Mucosa of descending colon (tissue), 3 donors: ENCODE results near the gene ZNF485. TPM values are rescaled to one million over a fixed set of nuclear protein-coding genes. Genes with fewer than 3 reads are reported as not detected.

Experiments used
- ATAC-seq: fragments of 200-7000 bp; cut with Tn5 transposase; one replicate; pipeline ENCODE4 v1.9.1; 2020; ENCODE audit warnings: mild to moderate bottlenecking, moderate library complexity
- DNase-seq, 3 donors: peaks; one replicate each; pipeline ENCODE4 v3.0.0-alpha.2; 2020
- H3K36me3 ChIP-seq: fragments of 200-600 bp; one replicate; pipeline ENCODE4 v1.8.0; 2021; ENCODE audit warnings: low read depth, mild to moderate bottlenecking
- H3K4me1 ChIP-seq: fragments of 200-600 bp; one replicate; pipeline ENCODE4 v1.8.0; 2021; ENCODE audit warnings: low read depth, mild to moderate bottlenecking
- H3K4me3 ChIP-seq: fragments of 200-600 bp; one replicate; pipeline ENCODE4 v1.8.0; 2021; ENCODE audit warnings: mild to moderate bottlenecking
- H3K9me3 ChIP-seq: fragments of 200-600 bp; one replicate; pipeline ENCODE4 v1.8.0; 2021; ENCODE audit warnings: mild to moderate bottlenecking
- intact Hi-C, 2 donors: fragments of 100-400 bp; cut with DNase I in 1 of 2; cut with micrococcal nuclease in 1 of 2; formaldehyde crosslinking; loops; one replicate each; pipeline versions ENCODE4 v1.11.0 to v1.11.1; 2022; cut with DNase I, micrococcal nuclease
- total RNA-seq, 3 donors: library from RNA; stranded (reverse); fragmentation: NEBNext Ultra II Directional in 2 of 3; extraction: Animal tissue kit (Norgen Biotek cat#: 25700) in 2 of 3; gene quantifications; one replicate each; pipeline versions ENCODE4 v1.2.1 to v1.2.4, GENCODE V29; 2021 to 2023
- TF ChIP-seq, protein P1 (sequence below): fragments of 200-600 bp; IDR thresholded peaks from one replicate; pipeline ENCODE4 v1.8.0; 2022; ENCODE audit warnings: antibody characterized with exemption, mild to moderate bottlenecking
- donor health status: DM: no; HTN: no; CAD: no; lungs with moderate emphysema.
- donor health status: DM: no; HTN: no; CAD: no.
- donor health status: DM: no; HTN: yes; CAD: no.

The ZNF485 gene
- total RNA-seq, 3 donors from 2014 or later: 2.4 to 5.8 (median 4.3) TPM

- intact Hi-C loops: no loop called here
- DNase-seq: peak; percentile 87 to 93 (median 90)
- peak; percentile 97 for ATAC-seq
- H3K4me3 ChIP-seq: peak within 1 kb of the TSS; percentile 9
- H3K36me3 ChIP-seq: no peaks in the 10 kb centered on the region
- H3K9me3 ChIP-seq: no peaks in the 10 kb centered on the region
- H3K4me1 ChIP-seq: no peaks in the 10 kb centered on the region
- TF ChIP-seq, protein P1, sequence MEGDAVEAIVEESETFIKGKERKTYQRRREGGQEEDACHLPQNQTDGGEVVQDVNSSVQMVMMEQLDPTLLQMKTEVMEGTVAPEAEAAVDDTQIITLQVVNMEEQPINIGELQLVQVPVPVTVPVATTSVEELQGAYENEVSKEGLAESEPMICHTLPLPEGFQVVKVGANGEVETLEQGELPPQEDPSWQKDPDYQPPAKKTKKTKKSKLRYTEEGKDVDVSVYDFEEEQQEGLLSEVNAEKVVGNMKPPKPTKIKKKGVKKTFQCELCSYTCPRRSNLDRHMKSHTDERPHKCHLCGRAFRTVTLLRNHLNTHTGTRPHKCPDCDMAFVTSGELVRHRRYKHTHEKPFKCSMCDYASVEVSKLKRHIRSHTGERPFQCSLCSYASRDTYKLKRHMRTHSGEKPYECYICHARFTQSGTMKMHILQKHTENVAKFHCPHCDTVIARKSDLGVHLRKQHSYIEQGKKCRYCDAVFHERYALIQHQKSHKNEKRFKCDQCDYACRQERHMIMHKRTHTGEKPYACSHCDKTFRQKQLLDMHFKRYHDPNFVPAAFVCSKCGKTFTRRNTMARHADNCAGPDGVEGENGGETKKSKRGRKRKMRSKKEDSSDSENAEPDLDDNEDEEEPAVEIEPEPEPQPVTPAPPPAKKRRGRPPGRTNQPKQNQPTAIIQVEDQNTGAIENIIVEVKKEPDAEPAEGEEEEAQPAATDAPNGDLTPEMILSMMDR: no peak
These were observed 32.0 kb upstream of the ZNF485 start, which contains the start of gene ZNF239 for GRCh38 chr10:43574001-43574892. ZNF239 (minus strand) TSS chr10:43574616; CDS start chr10:43558079, 16,537 bp downstream.

DNA sequence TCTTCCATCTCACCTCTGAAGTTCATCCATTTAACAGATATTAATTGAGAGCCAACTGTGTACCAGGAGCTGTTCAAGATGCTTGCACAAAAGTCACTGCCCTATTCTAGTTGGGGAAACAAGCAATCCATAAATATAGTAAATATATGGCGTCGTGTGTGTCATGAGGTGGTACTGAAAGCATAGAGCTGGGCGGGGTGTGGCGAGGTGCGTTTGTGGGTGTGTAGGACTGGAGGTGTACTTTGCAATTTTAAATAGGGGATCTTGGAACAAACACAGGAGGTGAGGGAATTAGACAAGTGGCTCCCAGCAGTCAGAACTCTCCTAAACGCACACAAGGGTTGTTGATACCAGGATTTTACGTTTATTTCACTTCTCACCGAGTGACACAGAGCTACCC lies 31.3 kb upstream of the ZNF485 start:
- Histone ChIP-seq H3K4me1 (no peaks in the 10 kb centered on the region), H3K4me3 (no peak overlapping the region), H3K9me3 (no peaks in the 10 kb centered on the region), H3K36me3 (no peaks in the 10 kb centered on the region)
- DNase-seq: no peak
- TF ChIP-seq, protein P1: no peak
- intact Hi-C loops: no loop called here
- ATAC-seq: no peak

GRCh38 chr10:43576062-43576461 lies 30.2 kb upstream of the ZNF485 start:
- DNase-seq (no peak), ATAC-seq (no peak)
- Histone ChIP-seq H3K36me3 (no peaks in the 10 kb centered on the region), H3K4me3 (no peak overlapping the region), H3K9me3 (no peaks in the 10 kb centered on the region), H3K4me1 (no peaks in the 10 kb centered on the region)
- intact Hi-C loops: no loop called here
- TF ChIP-seq, protein P1: no peak

DNA sequence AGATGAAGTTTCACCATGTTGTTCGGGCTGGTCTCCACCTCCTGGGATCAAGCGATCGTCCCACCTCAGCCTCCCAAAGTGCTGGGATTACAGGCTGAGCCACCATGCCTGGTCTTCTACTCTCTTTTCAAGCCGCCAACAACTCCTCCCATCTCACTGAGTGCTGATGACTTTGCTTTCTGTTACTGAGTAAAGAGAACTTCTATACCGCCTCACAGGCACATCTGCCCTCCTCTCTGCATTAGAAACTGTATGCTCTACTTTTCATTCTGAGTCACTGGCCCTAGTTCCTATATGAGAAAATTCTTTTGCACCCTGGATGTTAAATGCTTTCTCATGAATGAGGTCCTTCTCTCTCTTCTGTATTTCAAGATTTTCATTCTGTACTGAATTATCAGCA lies 29.7 kb upstream of the ZNF485 start:
- Histone ChIP-seq H3K9me3 (no peaks in the 10 kb centered on the region), H3K36me3 (no peaks in the 10 kb centered on the region), H3K4me1 (no peaks in the 10 kb centered on the region), H3K4me3 (no peak overlapping the region)
- DNase-seq (no peak), ATAC-seq (no peak)
- TF ChIP-seq, protein P1: no peak
- intact Hi-C loops: no loop called here

DNA sequence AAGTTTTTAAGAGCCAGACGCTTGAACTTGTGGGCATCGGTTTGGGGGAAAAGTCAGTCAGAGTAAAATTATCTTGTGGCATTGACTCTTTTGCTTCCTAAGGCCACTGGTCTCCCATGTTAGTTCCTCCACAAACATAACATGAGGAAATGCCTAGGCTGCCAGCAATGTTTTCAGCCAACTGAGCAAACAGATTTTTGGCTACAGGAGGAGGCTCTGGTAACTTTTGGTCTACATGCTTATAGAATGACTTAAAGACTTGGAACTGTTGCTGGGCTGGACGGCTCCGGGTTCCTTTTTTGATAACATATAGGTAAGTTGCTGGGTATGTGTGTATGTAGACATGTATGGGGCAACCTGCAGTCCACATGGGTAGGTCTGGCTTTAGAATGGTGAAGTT lies 22.2 kb upstream of the ZNF485 start:
- no peaks in the 10 kb centered on the region for H3K36me3 ChIP-seq
- H3K4me3 ChIP-seq: no peak overlapping the region
- ATAC-seq: no peak
- no peak for DNase-seq
- intact Hi-C loops: no loop called here
- TF ChIP-seq, protein P1: no peak
- no peaks in the 10 kb centered on the region for H3K9me3 ChIP-seq
- no peaks in the 10 kb centered on the region for H3K4me1 ChIP-seq
